GM19238 (cell line): ENCODE data around the gene TMEM183A.

Source experiments
- DNase-seq: peaks from one replicate; pipeline ENCODE4 v3.0.0; 2011; ENCODE audit warnings: low spot score; ENCODE audit not compliant: insufficient read length

Gene TMEM183A

DNA sequence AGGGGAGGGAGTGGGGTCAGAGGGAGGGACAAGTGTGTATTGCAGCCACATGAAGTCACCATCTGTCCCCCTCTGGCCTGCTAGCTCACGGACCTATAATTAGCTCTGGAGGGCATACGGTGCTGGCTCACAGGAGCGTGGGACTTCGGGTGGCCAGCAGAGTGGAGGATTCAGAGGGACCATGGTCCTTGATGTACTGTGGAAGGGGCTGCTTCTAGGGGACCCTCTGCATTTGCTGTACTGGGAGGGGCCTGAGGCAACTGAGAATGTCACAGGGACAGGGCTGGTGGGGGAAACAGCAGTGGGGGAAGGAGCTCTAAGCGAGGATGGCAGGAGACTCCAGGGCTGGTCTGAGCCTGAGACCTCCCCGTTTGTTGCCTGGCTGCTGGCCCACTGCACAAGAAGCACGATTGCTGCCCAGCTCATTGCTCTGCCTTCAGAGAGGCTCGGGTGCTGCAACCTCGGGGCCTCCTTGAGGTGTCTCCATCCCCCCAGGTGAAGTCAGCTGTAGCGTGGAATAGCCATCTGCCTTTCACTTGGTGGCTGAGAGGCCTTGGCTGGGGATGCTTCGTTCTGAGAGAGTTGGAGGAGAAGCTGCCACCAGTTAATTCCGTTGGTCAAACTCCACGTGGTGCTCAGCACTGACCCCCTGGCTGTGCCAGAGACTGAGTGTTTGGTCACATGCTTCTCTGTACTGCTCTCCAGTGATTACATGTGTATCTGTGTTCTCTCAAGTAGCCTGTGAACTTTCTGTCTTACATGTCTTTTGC is 21.8 kb downstream of the TMEM183A start:
- no peak for DNase-seq

DNA sequence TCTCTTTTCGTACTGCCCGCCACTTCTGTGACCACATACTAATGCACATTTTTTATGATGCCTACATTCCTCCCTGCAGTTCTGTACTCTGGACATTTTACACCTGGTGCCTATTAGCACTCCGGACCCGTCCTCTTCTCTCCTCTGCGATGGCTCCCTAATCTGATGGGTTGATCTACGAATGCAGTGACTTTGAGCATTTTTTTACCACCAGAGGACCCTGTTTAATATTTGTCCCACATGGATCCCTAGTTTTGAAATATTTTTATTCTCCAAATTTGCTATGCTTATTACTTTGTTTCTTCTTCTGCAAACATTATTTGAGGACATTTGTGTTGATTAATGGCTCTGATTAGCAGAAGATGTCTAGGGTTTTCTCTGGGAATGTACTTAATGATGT is 24.3 kb downstream of the TMEM183A start:
- no peak for DNase-seq

DNA sequence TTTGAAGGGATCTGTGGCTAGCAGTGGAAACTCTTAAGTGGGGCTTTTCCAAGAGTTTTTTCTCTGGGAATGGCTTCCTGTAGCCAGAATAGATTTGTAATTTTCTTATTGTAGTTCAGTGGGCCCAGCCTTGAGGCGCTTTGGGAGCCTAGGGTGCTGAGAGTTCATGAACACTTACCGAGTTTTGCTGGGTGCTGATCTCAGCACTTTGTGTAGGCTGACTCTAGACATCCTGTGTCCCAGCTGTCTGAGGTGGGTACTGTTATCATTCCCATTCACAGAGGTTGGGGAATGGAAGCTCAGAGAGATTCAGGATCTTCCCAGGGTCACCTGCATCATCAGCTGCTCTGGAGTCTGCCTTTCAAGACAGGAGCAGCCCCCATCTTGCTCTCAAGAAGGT is 26.1 kb downstream of the TMEM183A start:
- DNase-seq = no peak

DNA sequence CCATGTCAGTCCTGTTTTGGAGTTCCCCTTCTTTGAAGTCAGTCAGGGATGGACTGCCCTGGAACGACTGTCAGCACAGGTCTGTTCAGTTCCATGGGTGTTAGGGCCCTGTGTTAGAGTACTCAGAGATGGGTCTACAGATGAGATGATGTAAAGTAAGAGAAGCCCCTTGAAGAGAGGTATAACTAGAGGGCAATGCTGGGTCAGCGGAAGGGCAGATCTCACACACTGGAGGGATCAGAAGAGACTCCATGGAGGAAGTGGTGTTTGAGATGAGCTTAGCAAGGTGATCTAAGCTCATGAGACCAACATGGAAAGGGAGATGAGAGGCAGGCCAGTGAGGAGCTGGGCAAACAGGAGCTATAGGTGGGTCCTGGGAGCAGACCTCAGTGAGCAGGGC is 26.7 kb downstream of the TMEM183A start:
- no peak for DNase-seq

DNA sequence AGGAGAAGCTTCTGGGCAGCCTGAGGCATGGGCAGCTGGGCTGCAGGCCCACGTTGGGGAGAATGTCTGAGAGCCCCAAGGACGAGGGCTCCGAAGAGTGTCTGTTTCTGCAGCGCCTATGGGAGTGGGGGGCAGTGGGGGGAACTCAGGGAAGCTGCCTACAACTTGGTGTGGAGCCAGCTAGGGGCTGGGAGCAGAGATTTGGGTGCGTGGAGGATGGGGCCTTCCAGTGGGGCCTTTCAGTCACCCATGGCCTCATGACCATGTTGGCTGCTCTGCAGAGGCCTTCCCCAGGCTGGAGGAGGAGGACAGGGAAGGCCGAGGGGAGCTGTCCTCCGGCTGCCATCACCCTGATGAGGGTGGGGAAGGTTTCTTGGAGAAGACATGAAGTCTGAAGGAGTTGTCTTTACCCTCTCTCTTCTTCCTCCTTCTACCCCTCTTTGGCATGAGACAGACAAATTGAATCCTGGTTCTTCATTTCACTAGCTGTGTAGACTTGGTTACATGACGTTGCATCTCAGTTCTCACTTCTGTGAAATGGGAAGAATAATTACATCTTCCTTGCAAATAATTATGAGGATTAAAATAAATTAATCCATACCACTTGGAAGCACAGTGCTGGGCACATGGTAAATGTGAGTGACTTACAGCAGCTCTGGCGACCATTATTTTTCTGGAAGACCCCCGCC is 27.4 kb downstream of the TMEM183A start:
- no peak for DNase-seq

DNA sequence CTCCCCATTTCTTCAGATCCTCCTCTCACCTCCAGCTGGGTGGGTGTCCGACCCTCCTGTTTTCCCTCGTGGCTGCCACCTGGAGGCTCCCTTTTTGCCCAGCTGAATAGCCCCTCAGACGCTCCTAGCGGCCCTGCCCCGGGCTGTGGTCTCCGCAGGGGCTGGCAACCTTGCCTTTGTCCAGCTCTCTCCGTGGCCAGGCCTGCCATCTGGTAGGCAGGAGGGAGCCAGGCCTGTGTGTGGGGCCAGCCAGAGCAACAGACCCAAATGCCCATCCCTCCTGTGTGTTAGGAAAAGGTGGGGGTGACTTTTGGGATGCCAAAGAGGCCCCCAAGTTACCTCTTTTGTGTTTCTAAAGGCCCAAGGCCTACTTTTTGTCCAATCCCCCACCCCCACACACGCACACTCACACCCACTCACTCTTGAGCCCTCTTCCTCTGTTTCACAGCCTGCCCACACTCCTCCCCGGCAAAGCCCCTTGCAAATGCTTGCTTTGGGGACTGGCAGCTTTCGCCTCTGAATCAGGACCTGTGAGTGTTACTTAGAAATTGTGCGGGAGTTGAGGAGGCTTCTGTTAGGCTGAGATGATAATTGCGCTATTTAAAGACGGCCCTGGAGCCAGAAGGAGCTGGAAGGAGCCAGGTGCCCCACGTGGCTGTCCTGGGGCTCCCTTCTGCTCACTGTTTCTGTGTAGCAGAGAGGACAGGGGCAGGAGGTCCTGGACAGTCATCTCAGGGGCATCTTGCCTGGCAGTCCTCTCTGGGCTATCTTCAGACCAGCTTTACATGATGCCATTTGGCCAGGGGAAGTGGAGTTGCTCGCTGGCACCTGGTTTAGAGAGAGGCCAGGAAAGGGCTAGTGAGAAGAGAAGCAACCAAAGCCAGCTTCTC is 28.2 kb downstream of the TMEM183A start:
- DNase-seq = no peak

DNA sequence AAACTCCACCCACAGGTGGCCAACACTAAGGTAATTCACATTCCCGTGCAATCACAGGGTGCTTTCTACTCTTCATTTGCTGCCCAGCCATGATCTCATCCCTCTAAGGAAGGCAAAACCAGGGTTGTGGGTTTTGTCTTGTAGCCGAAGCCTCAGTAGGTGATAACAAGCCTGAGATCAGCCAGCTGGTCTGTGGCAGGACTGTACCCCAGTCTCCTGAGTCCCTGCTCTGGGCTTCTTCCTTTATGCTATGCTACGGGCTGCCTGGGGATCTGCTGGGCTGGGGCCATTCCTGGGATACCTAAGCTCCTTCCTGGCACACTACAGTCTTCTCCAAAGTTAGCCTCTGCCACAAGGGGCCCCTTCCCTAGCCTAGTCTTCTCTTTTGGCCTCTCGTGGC is 29.0 kb downstream of the TMEM183A start:
- no peak for DNase-seq

DNA sequence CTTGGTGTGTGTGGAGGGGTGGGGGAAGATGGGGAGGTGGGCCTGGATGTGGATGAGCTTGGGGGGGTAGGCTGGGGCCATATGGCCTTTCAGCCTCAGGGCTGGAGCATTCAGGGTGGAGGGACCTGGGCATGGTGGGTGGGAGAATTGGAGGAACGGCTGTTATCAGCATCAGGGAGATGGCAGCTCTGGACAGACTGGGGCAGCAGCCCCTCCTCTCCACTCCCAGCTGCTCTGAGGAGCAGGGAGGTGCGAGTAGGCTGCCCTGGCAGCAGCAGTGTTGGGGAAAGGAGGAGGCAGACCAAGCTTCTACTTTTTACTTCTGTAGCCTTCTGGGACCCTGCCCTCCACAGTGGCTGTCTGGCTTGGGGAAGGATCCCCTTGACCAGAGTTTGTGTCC is 29.4 kb downstream of the TMEM183A start:
- DNase-seq = no peak

DNA sequence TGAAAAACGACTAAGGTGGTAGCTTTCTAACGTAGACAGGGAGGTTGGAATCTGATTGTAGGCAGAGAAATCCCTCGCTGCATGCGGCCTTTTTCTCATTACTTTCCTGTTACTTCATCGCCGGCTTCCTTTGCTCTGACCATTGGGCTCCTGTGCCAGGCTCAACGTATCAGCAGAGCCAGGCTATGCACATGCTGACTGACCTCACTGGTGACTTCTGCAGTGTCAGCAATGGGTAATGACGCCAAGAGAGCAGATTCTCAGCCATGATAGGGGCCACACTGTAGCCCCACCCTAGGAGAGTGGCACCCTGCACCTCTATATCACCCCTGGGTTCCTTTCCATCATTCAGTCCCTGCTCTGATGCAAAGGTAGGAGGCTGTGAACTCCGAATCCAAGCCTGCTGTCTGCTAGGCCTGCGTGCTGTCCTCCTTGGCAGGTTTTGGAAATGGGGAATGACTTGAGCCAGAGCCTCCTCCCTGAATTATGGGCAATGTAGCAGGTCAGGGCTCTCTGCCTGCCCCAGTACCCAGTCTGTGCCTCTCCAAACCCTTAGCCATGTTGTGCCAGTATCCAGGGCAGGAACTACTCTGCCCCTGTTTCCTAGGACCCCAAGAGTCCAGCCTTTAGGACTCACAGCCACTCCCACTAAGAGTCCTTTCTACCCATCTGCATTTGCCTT is 30.5 kb downstream of the TMEM183A start:
- no peak for DNase-seq

DNA sequence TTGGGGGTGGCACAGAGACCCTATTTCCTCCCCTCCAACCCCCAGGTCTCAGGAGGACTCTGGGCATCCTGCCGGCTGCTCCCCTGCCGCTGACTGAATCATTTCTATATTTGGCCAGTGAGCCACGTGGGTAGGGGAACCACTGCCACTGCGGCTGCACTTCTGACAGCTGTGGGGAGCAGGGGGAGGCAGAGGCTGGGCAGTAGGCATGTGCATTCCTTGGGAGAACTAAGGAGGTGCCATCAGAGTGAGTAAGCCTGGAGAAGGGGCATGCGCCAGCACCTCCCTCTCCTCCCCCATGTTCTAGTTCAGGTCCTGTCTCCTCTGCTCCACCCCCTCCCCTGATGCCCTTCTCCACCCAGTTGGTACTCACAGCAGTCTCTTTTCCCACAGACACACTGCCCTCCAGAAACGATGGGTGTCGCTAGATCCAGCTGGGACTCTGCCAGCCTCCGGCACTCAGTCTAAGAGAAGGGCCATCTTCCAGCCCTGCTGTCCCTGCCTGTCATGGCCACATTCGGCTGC is 31.1 kb downstream of the TMEM183A start:
- DNase-seq = no peak

DNA sequence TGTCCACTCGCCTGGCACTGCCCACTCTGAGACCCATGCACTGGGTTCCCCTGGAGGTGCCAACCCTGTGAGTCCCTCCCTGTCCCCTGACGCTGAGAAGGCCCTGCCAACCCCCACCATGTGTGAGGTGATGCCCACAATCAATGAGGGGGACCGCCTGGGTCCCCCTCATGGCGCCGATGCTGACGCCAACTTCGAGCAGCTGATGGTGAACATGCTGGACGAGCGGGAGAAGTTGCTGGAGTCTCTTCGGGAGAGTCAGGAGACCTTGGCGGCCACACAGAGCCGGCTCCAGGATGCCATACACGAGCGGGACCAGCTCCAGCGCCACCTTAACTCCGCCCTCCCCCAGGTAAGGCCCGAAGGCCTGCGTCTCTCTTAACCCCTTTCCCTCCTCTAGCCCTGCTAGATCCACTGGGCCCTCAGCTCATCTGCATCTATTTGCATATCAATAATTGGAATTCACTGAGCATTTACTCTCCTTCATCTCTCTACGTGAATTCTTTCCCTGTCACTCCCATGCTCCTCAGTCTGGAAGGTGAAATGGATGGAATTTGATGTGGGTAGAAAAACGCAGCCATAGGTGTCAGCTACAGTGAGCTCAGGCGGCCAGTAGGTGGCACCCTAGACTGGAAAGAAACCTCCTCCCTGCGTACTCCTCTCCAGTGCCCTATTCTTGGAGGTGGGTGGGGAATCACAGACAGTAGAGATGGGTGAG is 31.9 kb downstream of the TMEM183A start:
- DNase-seq = peak; percentile 67

DNA sequence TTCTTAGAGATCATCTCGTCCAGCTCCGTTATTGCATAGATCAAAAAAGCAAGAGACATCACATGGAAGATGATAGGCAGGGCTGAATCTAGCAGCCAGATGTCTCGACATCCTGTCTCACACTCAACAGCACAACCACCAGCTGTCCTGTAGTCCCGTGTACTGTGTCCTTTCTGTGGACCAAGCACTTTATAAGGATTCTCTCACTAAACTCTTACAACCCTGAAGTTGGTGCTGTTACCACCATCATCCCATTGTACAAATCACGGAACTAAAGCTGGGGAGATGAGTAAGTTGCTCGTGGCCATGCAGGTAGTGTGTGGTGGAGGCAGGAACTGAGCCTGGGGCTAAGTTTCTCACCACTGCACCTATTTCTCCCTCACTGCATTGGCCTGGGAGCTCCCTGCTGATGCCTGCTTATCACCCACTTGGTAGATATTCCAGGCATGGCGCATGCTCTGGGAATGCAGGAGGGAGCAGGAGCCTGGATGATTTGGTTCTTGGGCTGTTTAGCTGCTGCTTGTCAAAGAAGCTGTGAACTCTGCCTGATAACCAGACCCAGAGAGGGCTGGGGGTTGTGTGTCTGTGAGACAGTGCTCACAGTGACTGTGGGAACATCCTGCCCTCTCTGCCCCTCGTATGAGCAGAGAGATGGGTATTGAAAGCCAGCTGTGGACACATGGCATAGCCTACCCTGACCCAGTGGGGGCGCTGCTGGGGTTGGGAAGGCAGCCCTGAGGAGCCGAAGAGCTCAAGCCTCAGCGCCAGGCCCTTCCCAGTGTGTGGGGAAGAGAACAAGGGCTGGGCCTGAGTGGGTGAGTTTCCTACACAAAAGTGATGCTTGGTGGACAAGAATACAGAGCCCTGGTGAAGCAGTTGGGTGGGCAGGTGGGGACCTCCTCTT is 32.7 kb downstream of the TMEM183A start:
- no peak for DNase-seq

DNA sequence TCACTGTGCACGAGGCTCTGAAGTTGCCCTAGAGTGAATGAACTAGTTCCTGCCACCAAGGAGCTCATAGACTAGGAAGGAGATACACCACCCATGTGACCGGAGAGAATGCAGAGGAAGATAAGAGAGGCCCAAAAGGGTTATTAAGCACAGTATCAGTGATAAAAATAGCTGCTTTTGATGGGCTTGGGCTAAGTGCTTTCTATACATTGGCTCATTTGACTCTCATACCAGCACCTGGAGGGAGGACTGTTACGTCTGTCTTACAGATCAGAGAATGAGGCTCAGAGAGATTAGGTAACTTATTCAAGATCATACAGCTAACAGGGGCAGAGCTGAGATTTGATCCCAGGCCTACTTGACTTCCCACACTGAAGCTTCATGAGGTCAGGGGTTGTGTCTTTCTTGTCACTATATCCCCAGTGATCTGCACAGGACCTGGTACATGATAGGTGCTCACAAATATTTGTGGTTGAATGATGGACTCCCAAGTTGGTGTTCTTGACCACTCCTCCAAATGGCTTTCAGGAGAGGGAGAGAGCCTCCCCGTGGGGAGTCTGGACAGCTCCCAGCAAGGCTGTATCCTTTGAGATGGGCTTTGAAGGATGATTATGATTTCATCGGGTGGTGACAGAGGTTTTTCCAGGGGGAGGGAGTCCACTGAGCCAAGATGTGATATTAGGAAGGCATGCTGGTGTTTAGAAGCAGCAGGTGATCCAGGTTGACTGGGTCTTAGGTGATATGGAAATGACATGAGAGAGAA is 33.5 kb downstream of the TMEM183A start:
- DNase-seq = no peak

DNA sequence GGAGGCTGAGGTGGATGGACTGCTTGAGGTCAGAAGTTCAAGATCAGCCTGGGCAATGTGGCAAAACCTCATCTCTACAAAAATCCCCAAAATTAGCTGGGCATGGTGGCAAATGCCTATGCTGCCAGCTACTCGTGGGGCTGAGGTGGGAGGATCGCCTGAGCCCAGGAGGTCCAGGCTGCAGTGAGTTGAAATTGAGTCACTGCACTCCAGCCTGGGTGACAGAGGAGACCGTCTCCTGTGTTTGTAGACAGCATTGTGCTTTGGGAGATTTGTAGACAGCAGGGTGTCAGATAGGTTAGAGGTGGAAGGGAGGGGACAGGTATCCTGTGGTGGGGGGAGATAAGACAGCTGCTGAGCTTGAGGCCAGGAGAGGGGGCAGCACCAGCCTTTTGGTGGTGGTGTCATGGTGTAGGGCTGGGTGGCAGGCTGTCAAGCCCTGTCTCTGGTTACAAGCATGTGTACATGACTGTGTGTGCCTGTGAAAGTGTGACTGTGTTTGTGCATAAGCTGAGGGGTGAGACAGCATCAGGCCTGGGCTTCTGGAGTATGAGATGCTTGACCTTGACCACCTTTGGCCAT is 34.3 kb downstream of the TMEM183A start:
- DNase-seq = no peak

DNA sequence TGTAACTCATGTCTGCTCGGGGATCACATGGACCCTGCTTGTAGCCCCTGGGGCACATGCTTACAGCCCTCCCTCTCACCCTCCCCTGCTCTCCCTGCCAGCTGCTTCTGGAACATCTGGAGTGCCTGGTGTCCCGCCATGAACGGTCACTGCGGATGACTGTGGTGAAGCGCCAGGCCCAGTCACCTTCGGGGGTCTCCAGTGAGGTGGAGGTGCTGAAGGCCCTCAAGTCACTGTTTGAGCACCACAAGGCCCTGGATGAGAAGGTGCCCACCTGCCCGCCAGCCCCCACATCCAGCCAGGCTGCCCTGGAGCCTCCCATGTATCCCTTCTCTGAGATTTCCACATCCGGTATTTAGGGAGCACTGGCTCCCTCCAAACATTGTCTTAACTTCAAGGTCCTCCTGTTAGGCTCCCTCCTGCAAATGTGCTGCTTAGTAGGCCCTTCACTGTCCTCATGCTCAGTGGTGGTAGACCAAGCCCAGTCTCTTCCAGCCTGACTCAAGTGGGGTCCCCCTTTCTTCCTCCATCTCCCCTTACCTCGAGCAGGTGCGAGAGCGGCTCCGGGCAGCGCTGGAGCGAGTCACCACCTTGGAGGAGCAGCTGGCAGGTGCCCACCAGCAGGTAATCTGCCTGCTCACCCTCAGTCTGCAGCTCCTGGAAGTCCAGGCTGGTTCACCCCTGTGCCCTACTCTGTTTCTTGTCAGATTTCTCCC is 36.8 kb downstream of the TMEM183A start:
- DNase-seq = no peak

DNA sequence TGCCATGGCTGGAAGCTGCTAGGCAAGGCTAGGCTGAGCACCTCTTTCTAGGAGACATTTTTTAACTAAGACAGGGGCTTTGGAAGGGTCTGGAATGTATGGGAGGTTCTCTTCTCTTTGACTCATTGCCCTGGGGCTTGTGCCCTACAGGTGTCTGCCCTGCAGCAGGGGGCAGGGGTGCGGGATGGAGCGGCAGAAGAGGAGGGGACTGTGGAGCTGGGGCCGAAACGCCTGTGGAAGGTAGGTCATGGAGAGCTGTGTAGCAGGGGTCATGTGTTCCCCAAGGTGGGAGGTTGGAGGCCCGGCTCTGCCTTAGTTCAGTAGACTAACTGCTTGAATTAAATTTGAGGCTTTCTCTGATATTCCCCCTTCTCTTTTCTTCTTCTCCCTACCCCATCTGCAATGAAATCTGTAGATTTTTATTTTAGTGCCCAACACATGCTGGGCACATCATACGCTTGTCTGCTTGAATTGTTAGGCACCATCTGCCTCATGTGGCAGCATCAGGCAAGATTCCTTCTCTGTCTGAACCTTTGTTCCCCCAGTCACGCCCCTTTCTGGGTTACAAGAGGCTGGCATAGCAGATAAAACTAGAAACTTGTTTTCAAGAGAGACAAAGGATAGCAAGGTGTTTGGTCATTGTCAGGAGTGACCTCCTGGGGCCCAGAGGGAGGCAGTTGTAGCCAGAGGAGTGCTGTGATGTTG is 37.5 kb downstream of the TMEM183A start:
- DNase-seq = no peak

DNA sequence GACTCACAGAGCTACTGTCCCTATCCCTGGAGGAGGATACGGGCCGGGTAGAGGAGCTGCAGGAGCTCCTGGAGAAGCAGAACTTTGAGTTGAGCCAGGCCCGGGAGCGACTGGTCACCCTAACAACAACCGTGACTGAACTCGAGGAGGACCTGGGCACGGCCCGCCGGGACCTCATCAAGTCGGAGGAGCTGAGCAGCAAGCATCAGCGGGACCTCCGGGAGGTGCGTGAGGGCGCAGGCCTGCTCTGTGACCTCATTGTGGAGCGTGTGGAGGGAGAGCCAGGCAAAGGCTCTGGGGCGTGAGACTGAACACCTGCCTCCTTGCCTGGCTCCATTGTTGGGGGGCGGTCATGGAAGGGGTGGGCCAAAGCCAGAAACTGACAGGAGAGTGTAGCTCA is 38.2 kb downstream of the TMEM183A start:
- DNase-seq = no peak
